K562 (cell line): ENCODE results near the gene HDAC5. TPM values are rescaled to one million over a fixed set of nuclear protein-coding genes. Genes with fewer than 3 reads are reported as not detected.

Experiments used
- ATAC-seq: fragments of 200-7000 bp; cut with Tn5 transposase; 3 replicates; pipeline ENCODE4 v1.9.1; 2020; ENCODE audit warnings: moderate library complexity
- BruUV-seq: library from RNA; stranded (reverse); fragments of 400-500 nt; replicated peaks from 2 replicates; lab custom pipeline; 2021; lab: Mats Ljungman, UMichigan
- CTCF ChIA-PET: fragments of 300-600 bp; formaldehyde crosslinking; extraction: SDS; loops from one replicate; lab custom pipeline; 2021; ENCODE audit warnings: low intra/inter-chr PET ratio; lab: Yijun Ruan, JAX
- POLR2A ChIA-PET: fragments of 300-600, 350-650 bp; sonication (Branson Sonifier 250); formaldehyde crosslinking; extraction: SDS; loops from one replicate; lab custom pipeline; 2021; ENCODE audit warnings: antibody characterized with exemption, inconsistent platforms; lab: Yijun Ruan, JAX
- DNase-seq, 4 experiments: peaks; one replicate each; pipeline versions ENCODE4 v3.0.0 to v3.0.0-alpha.2; 2011 to 2018; ENCODE audit warnings: low spot score in 3 of 4, mixed read lengths in 3 of 4; ENCODE audit errors: extremely low read depth in 1 of 4
- FAIRE-seq: peaks from 2 replicates; lab custom pipeline; 2011; peaks lifted over from hg19 to GRCh38; lab: Jason Lieb, UNC
- H2AFZ ChIP-seq: 2 replicates; pipeline ENCODE4 v1.6.0; 2011; ENCODE audit warnings: low read depth, low read length, control low read depth, inconsistent platforms
- H3K27ac ChIP-seq: fragments of 200-600 bp; 3 replicates; pipeline ENCODE4 v1.8.0; 2011; ENCODE audit warnings: low read depth, mild to moderate bottlenecking, control low read depth, inconsistent platforms, low read length, moderate library complexity, mixed read lengths; ENCODE audit errors: extremely low read depth
- H3K27me3 ChIP-seq, 2 experiments: fragments of 300-600 bp in 1 of 2; 2 replicates in 1 of 2; 3 replicates in 1 of 2; pipeline versions ENCODE4 v1.6.0 to v1.8.0; 2011; ENCODE audit warnings: inconsistent platforms in 2 of 2, low read length in 2 of 2, mild to moderate bottlenecking in 1 of 2, mixed read lengths in 1 of 2, moderate library complexity in 1 of 2; ENCODE audit not compliant: control insufficient read depth in 2 of 2, insufficient read depth in 2 of 2
- H3K36me3 ChIP-seq: fragments of 300-600 bp; 3 replicates; pipeline ENCODE4 v1.8.0; 2011; ENCODE audit warnings: mild to moderate bottlenecking, low read length, inconsistent platforms; ENCODE audit not compliant: control insufficient read depth, insufficient read depth
- H3K4me1 ChIP-seq, 2 experiments: fragments of 200-600 bp in 1 of 2; replicated peaks in 1 of 2; 2 replicates in 1 of 2; 3 replicates in 1 of 2; pipeline versions ENCODE4 v1.5.1 to v1.8.0; 2011; ENCODE audit warnings: inconsistent platforms in 2 of 2, low read length in 2 of 2, mild to moderate bottlenecking in 1 of 2, mixed read lengths in 1 of 2, moderate library complexity in 1 of 2; ENCODE audit not compliant: control insufficient read depth in 2 of 2, insufficient read depth in 2 of 2
- H3K4me2 ChIP-seq: 2 replicates; pipeline ENCODE4 v1.6.1; 2011; ENCODE audit warnings: low read length, control low read depth, inconsistent platforms, mixed read lengths; ENCODE audit not compliant: insufficient read depth
- H3K4me3 ChIP-seq: fragments of 200-600 bp; sonication (generic), shearing (Covaris generic); 2 replicates; pipeline ENCODE4 v1.5.1; 2016; ENCODE audit warnings: control low read depth, inconsistent platforms
- H3K79me2 ChIP-seq: fragments of 200-600 bp; 3 replicates; pipeline ENCODE4 v1.8.0; 2011; ENCODE audit warnings: low read length, inconsistent platforms; ENCODE audit not compliant: control insufficient read depth, insufficient read depth
- H3K9ac ChIP-seq, 2 experiments: 2 replicates each; pipeline versions ENCODE4 v1.6.0 to v1.6.1; 2011; ENCODE audit warnings: low read depth in 2 of 2, low read length in 2 of 2, control low read depth in 1 of 2, inconsistent platforms in 1 of 2, mild to moderate bottlenecking in 1 of 2, mixed read lengths in 1 of 2; ENCODE audit not compliant: insufficient read depth in 1 of 2
- H3K9me1 ChIP-seq: one replicate; pipeline ENCODE4 v1.6.0; 2011; ENCODE audit warnings: inconsistent platforms, mild to moderate bottlenecking, low read length, moderate library complexity; ENCODE audit not compliant: control insufficient read depth, insufficient read depth
- H3K9me3 ChIP-seq: replicated peaks from 2 replicates; pipeline ENCODE4 v1.5.1; 2011; ENCODE audit warnings: low read depth, low read length, inconsistent platforms; ENCODE audit not compliant: control insufficient read depth, insufficient read depth
- H4K20me1 ChIP-seq: replicated peaks from 2 replicates; pipeline ENCODE4 v1.6.1; 2011; ENCODE audit warnings: low read length, inconsistent platforms, mixed read lengths; ENCODE audit not compliant: control insufficient read depth, insufficient read depth
- CGGBP1 ChIP-seq: fragments of 250-450 bp; sonication (Bioruptor Pico); IDR thresholded peaks from 2 replicates; pipeline ENCODE4 v1.9.0; 2021; ENCODE audit warnings: mild to moderate bottlenecking
- ESRRB ChIP-seq: fragments of 250-450 bp; sonication (Bioruptor Pico); IDR thresholded peaks from 2 replicates; pipeline ENCODE4 v1.5.0; 2020; ENCODE audit warnings: mild to moderate bottlenecking, moderate library complexity, borderline replicate concordance
- GATAD2B ChIP-seq: fragments of 450-650 bp; IDR thresholded peaks from 2 replicates; pipeline ENCODE4 v1.6.1; 2017; ENCODE audit warnings: mild to moderate bottlenecking, borderline replicate concordance
- NFIX ChIP-seq: fragments of 250-450 bp; sonication (Bioruptor Pico); IDR thresholded peaks from 2 replicates; pipeline ENCODE4 v1.4.0; 2020; ENCODE audit warnings: low read depth, mild to moderate bottlenecking, moderate library complexity
- WGBS: fragments of 100-300 bp; shearing (Covaris generic); methylation state at CpG from one replicate; pipeline ENCODE4 v1.1.6; 2016; ENCODE audit warnings: low coverage, mixed read lengths; ENCODE audit not compliant: insufficient coverage; ENCODE audit errors: missing lambda C conversion rate; 5-methylcytosine and 5-hydroxymethylcytosine counted together
- in situ Hi-C: fragments of 300-500 bp; cut with MboI; formaldehyde crosslinking; loops from 4 replicates; pipeline ENCODE4 v1.15.0; 2018; ENCODE audit warnings: inconsistent platforms, mixed read lengths
- intact Hi-C: fragments of 100-400 bp; cut with micrococcal nuclease; formaldehyde crosslinking; loops from 2 replicates; pipeline ENCODE4 v1.14.2; 2022
- polyA plus RNA-seq, 8 experiments: library from polyadenylated mRNA; depleted of rRNA in 4 of 8; stranded (reverse) in 5 of 8; unstranded in 3 of 8; fragments of >200 nt; fragmentation: Nextera tagmentation in 2 of 8; fragmentation: Illumina TruSeq in 1 of 8; extraction: Ambion mirVana in 2 of 8; extraction: Trizol in 1 of 8; gene quantifications; 2 replicates each; pipeline versions ENCODE4 v1.2.1 to v1.2.3, GENCODE V29; 2011 to 2014; ENCODE audit warnings: inconsistent platforms in 1 of 8, missing spikeins in 1 of 8
- total RNA-seq, 7 experiments: library from RNA; depleted of rRNA in 6 of 7; stranded (reverse); fragments of >200 nt in 6 of 7; fragmentation: Illumina TruSeq in 2 of 7; extraction: Trizol in 2 of 7; gene quantifications; 2 replicates each; pipeline versions ENCODE4 v1.2.1 to v1.2.3, GENCODE V29; 2011 to 2021; ENCODE audit warnings: low replicate concordance in 1 of 7

The HDAC5 gene
- total and polyA plus RNA-seq, 9 of the 15 experiments (the other 6 are each of a cell fraction or from before 2014, with no cell fraction given), result 0.45 to 26.2 (median 16.4) TPM

GRCh38 chr17:44109312-44109630 lies 14.2 kb downstream of the HDAC5 start:
- H3K9me1 ChIP-seq, result peaks cover 12% of the 10 kb centered on the region
- ChIA-PET POLR2A (interaction anchor here (0.6 to 1.6 kb wide), 2 partner anchors 19 to 551 kb away, joined by 3 read pairs; no protein-coding TSS in a partner anchor), CTCF (no interaction called here)
- peak overlapping the region in 1 of 2 experiments; percentile 79; a peak in 1 of 4 replicates for H3K9ac ChIP-seq
- no peaks in the 10 kb centered on the region for H3K9me3 ChIP-seq
- H3K4me1 ChIP-seq, result peaks cover 38 to 54% of the 10 kb centered on the region in 2 experiments
- H3K27ac ChIP-seq, result no peak overlapping the region
- no peak overlapping the region for H3K4me3 ChIP-seq
- in situ Hi-C loops, result no loop called here
- H4K20me1 ChIP-seq, result peaks cover 8% of the 10 kb centered on the region; the same call in 1 of the 2 replicates
- peaks cover 5% of the 10 kb centered on the region; the same call in 1 of the 3 replicates for H3K79me2 ChIP-seq
- BruUV-seq, result no TSS peak
- 48% methylated on average over 4 of the region's 4 CpGs for WGBS
- no peak for DNase-seq
- ATAC-seq, result no peak
- H3K27me3 ChIP-seq, result no peaks in the 10 kb centered on the region
- no peak overlapping the region for H2AFZ ChIP-seq
- H3K36me3 ChIP-seq, result no peaks in the 10 kb centered on the region; the same call in 2 of the 3 replicates
- no peak for FAIRE-seq
- no peak for TF ChIP-seq CGGBP1 (CRISPR knock-in tag)
- no peak for TF ChIP-seq NFIX (CRISPR knock-in tag)
- no peak for TF ChIP-seq GATAD2B
- no peak for TF ChIP-seq ESRRB
- TF ChIP-seq, all 486 proteins: peak for 0
- H3K4me2 ChIP-seq, result no peak overlapping the region
- intact Hi-C loops, result no loop called here
